ENCODE measurements around the gene CYTH4.

Gene CYTH4

DNA sequence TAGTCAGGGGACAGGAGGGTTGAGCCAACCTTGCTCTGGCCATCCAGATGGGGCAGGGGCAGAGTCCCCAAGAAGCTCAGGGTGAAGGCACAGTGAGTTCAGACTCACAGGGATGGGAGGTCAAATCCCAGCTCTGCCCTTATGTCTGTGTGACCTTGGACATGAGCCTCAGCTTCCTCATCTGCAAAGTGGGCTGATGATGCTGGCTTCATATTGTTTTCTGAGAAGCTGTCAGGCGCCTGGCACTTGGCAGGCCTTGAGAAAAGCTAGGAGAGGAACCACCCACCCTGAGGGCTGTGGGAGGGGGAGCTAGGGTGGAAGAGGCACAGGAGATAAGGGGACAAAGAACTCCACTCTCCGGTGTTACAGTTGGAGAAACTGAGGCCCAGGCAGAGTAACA, 23.6 kb downstream of the CYTH4 start:
- Histone ChIP-seq H4K8ac (ENCODE audit: low read depth, low read length) (no peak overlapping the region), H3K23ac (ENCODE audit: low read length) (no peak overlapping the region), H3K79me2 (ENCODE audit: control insufficient read depth, insufficient read depth, low read length) (no peaks in the 10 kb centered on the region), H3K4me3 (ENCODE audit: low read length) (no peak overlapping the region), H3K9ac (ENCODE audit: low read length) (no peak overlapping the region), H2BK15ac (replicated peaks; ENCODE audit: low read depth) (no peak overlapping the region), H2BK120ac (ENCODE audit: low read depth, low read length) (no peak overlapping the region), H3K4me2 (ENCODE audit: low read length) (no peak overlapping the region), H2BK5ac (ENCODE audit: low read length) (no peak overlapping the region), H3K27ac (ENCODE audit: low read depth, low read length) (no peak overlapping the region), H3K4ac (ENCODE audit: low read depth, low read length) (no peak overlapping the region), H3K79me1 (ENCODE audit: low read length) (no peaks in the 10 kb centered on the region), H3K18ac (ENCODE audit: low read length) (no peak overlapping the region), H3K56ac (ENCODE audit: low read length) (no peak overlapping the region), H4K5ac (ENCODE audit: low read length) (no peak overlapping the region), H3K27me3 (ENCODE audit: insufficient read depth, low read length, poor library complexity) (no peaks in the 10 kb centered on the region), H2AK5ac (ENCODE audit: low read length) (no peak overlapping the region), H3K4me1 (ENCODE audit: control insufficient read depth, low read depth, low read length) (no peaks in the 10 kb centered on the region), H3K36me3 (ENCODE audit: control insufficient read depth, insufficient read depth, low read length) (no peaks in the 10 kb centered on the region)
- no CpG with 5 or more reads among the region's 2 CpGs for WGBS (ENCODE audit: extremely low coverage, insufficient coverage, low lambda C conversion rate)
- no peak for DNase-seq

DNA sequence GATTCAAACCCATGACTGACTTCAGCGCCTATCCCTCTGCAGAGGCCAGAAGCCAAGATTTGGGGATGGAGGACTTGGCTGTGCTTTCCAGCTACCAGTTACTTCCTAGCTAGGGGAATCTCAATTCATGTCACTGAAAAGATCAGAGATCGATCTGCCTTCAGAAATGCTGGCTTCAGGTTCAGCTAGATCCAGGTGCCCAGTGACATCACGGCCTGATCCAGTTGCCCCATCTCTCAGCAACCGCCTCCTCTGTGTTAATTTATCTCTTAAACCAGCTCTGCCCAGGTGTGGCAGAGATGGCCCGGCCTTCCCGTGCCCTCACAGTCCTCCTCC, 24.2 kb downstream of the CYTH4 start:
- H2BK15ac ChIP-seq (replicated peaks; ENCODE audit: low read depth) = no peak overlapping the region
- no peak overlapping the region for H3K4me2 ChIP-seq (ENCODE audit: low read length)
- no peak for DNase-seq
- H3K4me3 ChIP-seq (ENCODE audit: low read length) = no peak overlapping the region
- no peak overlapping the region for H2AK5ac ChIP-seq (ENCODE audit: low read length)
- no peak overlapping the region for H2BK5ac ChIP-seq (ENCODE audit: low read length)
- H3K56ac ChIP-seq (ENCODE audit: low read length) = no peak overlapping the region
- H3K27me3 ChIP-seq (ENCODE audit: insufficient read depth, low read length, poor library complexity) = no peaks in the 10 kb centered on the region
- no peak overlapping the region for H4K8ac ChIP-seq (ENCODE audit: low read depth, low read length)
- H3K79me2 ChIP-seq (ENCODE audit: control insufficient read depth, insufficient read depth, low read length) = no peaks in the 10 kb centered on the region
- no CpG with 5 or more reads among the region's 6 CpGs for WGBS (ENCODE audit: extremely low coverage, insufficient coverage, low lambda C conversion rate)
- H3K79me1 ChIP-seq (ENCODE audit: low read length) = no peaks in the 10 kb centered on the region
- H3K27ac ChIP-seq (ENCODE audit: low read depth, low read length) = no peak overlapping the region
- H3K36me3 ChIP-seq (ENCODE audit: control insufficient read depth, insufficient read depth, low read length) = no peaks in the 10 kb centered on the region
- H3K9ac ChIP-seq (ENCODE audit: low read length) = no peak overlapping the region
- no peak overlapping the region for H3K18ac ChIP-seq (ENCODE audit: low read length)
- no peak overlapping the region for H3K4ac ChIP-seq (ENCODE audit: low read depth, low read length)
- no peak overlapping the region for H4K5ac ChIP-seq (ENCODE audit: low read length)
- no peak overlapping the region for H3K23ac ChIP-seq (ENCODE audit: low read length)
- no peaks in the 10 kb centered on the region for H3K4me1 ChIP-seq (ENCODE audit: control insufficient read depth, low read depth, low read length)
- H2BK120ac ChIP-seq (ENCODE audit: low read depth, low read length) = no peak overlapping the region

DNA sequence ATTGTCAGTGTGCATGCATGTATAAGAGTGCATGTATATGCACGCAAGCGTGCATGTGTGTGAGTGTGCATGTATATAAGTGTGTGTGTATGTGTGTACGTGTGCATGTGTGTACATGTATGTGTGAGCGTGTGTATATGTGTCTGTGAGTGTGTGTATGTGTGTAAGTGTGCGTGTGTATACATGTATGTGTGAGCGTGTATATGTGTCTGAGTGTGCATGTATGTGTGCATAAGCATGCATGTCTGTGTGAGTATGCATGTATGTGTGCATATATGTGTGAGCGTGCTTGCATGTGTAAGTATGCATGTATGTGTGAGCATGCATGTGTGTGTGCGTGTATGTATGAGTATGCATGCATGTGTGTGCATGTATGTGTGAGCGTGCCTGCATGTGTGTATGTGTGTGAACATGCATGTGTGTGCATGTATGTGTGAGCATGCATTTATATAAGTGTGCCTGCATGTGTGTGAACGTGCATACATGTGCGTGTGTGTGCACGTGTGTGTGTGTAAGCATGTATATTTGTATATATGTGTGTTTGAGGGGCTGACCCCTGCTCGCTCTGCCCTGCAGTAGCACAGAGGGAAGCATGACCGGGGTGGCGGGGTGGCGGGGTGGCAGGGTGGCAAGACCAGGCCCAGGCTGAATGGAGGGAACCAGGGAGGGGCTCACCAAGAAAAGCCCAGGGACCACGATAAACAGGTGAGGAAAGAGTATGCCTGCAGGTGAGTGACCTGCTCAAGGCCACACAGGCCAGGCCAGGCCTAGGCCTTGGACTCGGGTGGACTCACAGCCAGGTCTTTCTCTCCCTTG, 26.3 kb downstream of the CYTH4 start:
- H3K4me1 ChIP-seq (ENCODE audit: control insufficient read depth, low read depth, low read length) = no peaks in the 10 kb centered on the region
- H2BK15ac ChIP-seq (replicated peaks; ENCODE audit: low read depth) = no peak overlapping the region
- H3K56ac ChIP-seq (ENCODE audit: low read length) = no peak overlapping the region
- no peak overlapping the region for H2AK5ac ChIP-seq (ENCODE audit: low read length)
- H3K23ac ChIP-seq (ENCODE audit: low read length) = no peak overlapping the region
- H4K8ac ChIP-seq (ENCODE audit: low read depth, low read length) = no peak overlapping the region
- no peak overlapping the region for H2BK5ac ChIP-seq (ENCODE audit: low read length)
- no peak overlapping the region for H4K5ac ChIP-seq (ENCODE audit: low read length)
- H3K79me1 ChIP-seq (ENCODE audit: low read length) = no peaks in the 10 kb centered on the region
- H3K27ac ChIP-seq (ENCODE audit: low read depth, low read length) = no peak overlapping the region
- H3K79me2 ChIP-seq (ENCODE audit: control insufficient read depth, insufficient read depth, low read length) = no peaks in the 10 kb centered on the region
- no peak overlapping the region for H2BK120ac ChIP-seq (ENCODE audit: low read depth, low read length)
- no peak overlapping the region for H3K4me2 ChIP-seq (ENCODE audit: low read length)
- no peaks in the 10 kb centered on the region for H3K36me3 ChIP-seq (ENCODE audit: control insufficient read depth, insufficient read depth, low read length)
- WGBS (ENCODE audit: extremely low coverage, insufficient coverage, low lambda C conversion rate) = no CpG with 5 or more reads among the region's 18 CpGs
- H3K27me3 ChIP-seq (ENCODE audit: insufficient read depth, low read length, poor library complexity) = no peaks in the 10 kb centered on the region
- H3K4ac ChIP-seq (ENCODE audit: low read depth, low read length) = no peak overlapping the region
- H3K18ac ChIP-seq (ENCODE audit: low read length) = no peak overlapping the region
- no peak for DNase-seq
- H3K4me3 ChIP-seq (ENCODE audit: low read length) = no peak overlapping the region
- H3K9ac ChIP-seq (ENCODE audit: low read length) = no peak overlapping the region

DNA sequence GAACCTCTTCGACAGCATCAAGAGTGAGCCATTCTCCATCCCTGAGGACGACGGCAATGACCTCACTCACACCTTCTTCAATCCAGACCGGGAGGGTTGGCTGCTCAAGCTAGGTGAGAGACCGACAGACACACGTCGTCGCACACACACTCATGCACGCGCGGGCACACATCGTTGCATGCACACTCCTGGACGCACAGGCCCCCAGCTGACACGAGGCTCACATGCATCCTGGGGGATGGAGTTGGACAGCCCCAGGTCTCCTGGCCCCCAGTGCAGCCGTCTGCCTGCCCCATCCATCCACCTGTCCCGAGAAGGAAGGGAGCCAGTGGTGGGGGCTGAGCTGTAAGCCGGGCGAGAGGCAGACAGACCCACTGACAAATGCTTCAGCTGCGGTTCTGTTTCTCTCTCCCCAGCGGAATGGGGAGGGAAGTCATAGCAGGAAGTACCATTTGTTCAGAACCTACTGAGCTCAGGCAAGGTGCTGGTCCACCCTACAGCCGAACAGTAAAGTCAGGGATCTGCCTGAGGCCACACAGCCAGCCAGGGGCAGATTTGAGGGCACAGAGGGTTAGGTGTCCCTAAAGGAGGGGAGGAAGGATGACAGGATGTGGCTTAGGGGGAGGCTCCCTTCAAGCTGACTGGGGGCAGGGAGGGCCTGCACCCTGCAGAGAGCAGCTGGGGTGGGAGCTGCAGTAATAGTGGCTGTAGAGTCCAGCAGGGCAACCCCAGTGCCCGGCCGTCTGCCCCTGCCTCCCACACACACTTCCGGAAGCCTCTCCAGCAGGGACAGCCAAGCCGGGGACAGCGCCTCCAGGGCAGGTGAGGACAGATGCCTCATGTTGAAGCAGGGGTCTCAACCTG, 27.1 kb downstream of the CYTH4 start:
- H3K4me3 ChIP-seq (ENCODE audit: low read length) = no peak overlapping the region
- no peak for DNase-seq
- no peak overlapping the region for H3K27ac ChIP-seq (ENCODE audit: low read depth, low read length)
- H3K79me1 ChIP-seq (ENCODE audit: low read length) = no peaks in the 10 kb centered on the region
- H3K4ac ChIP-seq (ENCODE audit: low read depth, low read length) = no peak overlapping the region
- H3K79me2 ChIP-seq (ENCODE audit: control insufficient read depth, insufficient read depth, low read length) = no peaks in the 10 kb centered on the region
- no peak overlapping the region for H2AK5ac ChIP-seq (ENCODE audit: low read length)
- no CpG with 5 or more reads among the region's 26 CpGs for WGBS (ENCODE audit: extremely low coverage, insufficient coverage, low lambda C conversion rate)
- no peak overlapping the region for H3K23ac ChIP-seq (ENCODE audit: low read length)
- no peak overlapping the region for H3K4me2 ChIP-seq (ENCODE audit: low read length)
- no peak overlapping the region for H3K9ac ChIP-seq (ENCODE audit: low read length)
- H2BK5ac ChIP-seq (ENCODE audit: low read length) = no peak overlapping the region
- no peaks in the 10 kb centered on the region for H3K36me3 ChIP-seq (ENCODE audit: control insufficient read depth, insufficient read depth, low read length)
- no peak overlapping the region for H3K18ac ChIP-seq (ENCODE audit: low read length)
- H3K4me1 ChIP-seq (ENCODE audit: control insufficient read depth, low read depth, low read length) = no peaks in the 10 kb centered on the region
- H2BK15ac ChIP-seq (replicated peaks; ENCODE audit: low read depth) = no peak overlapping the region
- no peak overlapping the region for H2BK120ac ChIP-seq (ENCODE audit: low read depth, low read length)
- H4K8ac ChIP-seq (ENCODE audit: low read depth, low read length) = no peak overlapping the region
- no peak overlapping the region for H3K56ac ChIP-seq (ENCODE audit: low read length)
- no peaks in the 10 kb centered on the region for H3K27me3 ChIP-seq (ENCODE audit: insufficient read depth, low read length, poor library complexity)
- no peak overlapping the region for H4K5ac ChIP-seq (ENCODE audit: low read length)

DNA sequence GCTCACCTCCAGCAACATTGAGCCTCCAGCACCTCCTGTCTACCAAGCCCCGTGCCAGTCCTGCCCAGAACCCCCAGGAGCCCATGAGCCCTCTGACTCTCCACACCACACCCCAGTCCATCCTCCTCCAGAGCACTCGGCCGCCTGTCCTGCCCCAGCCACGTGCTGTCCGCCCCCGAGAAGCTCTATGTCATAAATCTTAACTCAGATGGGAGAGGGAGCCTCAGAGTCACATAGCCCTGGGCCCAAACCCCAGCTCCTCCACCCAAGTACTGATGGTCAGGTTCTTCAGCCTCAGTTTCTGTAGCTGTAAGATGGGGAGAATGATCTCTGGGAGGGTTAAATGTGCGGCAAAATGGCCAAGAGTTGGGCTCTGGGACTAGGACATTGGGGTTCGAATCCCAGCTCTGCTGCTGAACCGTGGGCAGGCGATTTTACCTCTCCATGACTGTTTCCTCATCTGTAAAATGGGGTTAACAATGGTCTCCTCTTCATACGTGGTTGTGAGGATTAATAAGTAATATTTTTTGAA, 27.8 kb downstream of the CYTH4 start:
- H3K27ac ChIP-seq (ENCODE audit: low read depth, low read length) = no peak overlapping the region
- no peak overlapping the region for H3K4ac ChIP-seq (ENCODE audit: low read depth, low read length)
- no peak overlapping the region for H3K9ac ChIP-seq (ENCODE audit: low read length)
- no CpG with 5 or more reads among the region's 11 CpGs for WGBS (ENCODE audit: extremely low coverage, insufficient coverage, low lambda C conversion rate)
- no peaks in the 10 kb centered on the region for H3K79me2 ChIP-seq (ENCODE audit: control insufficient read depth, insufficient read depth, low read length)
- no peaks in the 10 kb centered on the region for H3K4me1 ChIP-seq (ENCODE audit: control insufficient read depth, low read depth, low read length)
- no peak overlapping the region for H3K56ac ChIP-seq (ENCODE audit: low read length)
- no peaks in the 10 kb centered on the region for H3K79me1 ChIP-seq (ENCODE audit: low read length)
- H3K18ac ChIP-seq (ENCODE audit: low read length) = no peak overlapping the region
- H3K4me2 ChIP-seq (ENCODE audit: low read length) = no peak overlapping the region
- no peak overlapping the region for H4K5ac ChIP-seq (ENCODE audit: low read length)
- DNase-seq = no peak
- no peak overlapping the region for H2BK120ac ChIP-seq (ENCODE audit: low read depth, low read length)
- no peak overlapping the region for H2BK15ac ChIP-seq (replicated peaks; ENCODE audit: low read depth)
- no peaks in the 10 kb centered on the region for H3K36me3 ChIP-seq (ENCODE audit: control insufficient read depth, insufficient read depth, low read length)
- no peak overlapping the region for H2AK5ac ChIP-seq (ENCODE audit: low read length)
- no peaks in the 10 kb centered on the region for H3K27me3 ChIP-seq (ENCODE audit: insufficient read depth, low read length, poor library complexity)
- no peak overlapping the region for H3K23ac ChIP-seq (ENCODE audit: low read length)
- no peak overlapping the region for H2BK5ac ChIP-seq (ENCODE audit: low read length)
- H3K4me3 ChIP-seq (ENCODE audit: low read length) = no peak overlapping the region
- H4K8ac ChIP-seq (ENCODE audit: low read depth, low read length) = no peak overlapping the region
